MCF 10A (cell line): ENCODE results near the gene TSPAN16. TPM values are rescaled to one million over a fixed set of nuclear protein-coding genes. Genes with fewer than 3 reads are reported as not detected.
A peak's percentile ranks its signal among the peaks of the same experiment; 100 is the strongest.

Experiments
- BruUV-seq: library from RNA; stranded (reverse); fragments of 400-500 nt; replicated peaks from 2 replicates; lab custom pipeline; 2021; lab: Mats Ljungman, UMichigan
- CTCF ChIA-PET: fragments of 300-600 bp; sonication (Branson Sonifier 250); formaldehyde crosslinking; extraction: SDS; loops from one replicate; lab custom pipeline; 2021; ENCODE audit warnings: antibody characterized with exemption, inconsistent platforms; lab: Yijun Ruan, JAX
- POLR2A ChIA-PET: fragments of 300-600, 350-650 bp; sonication (Branson Sonifier 250); formaldehyde crosslinking; extraction: SDS; loops from one replicate; lab custom pipeline; 2020; ENCODE audit warnings: antibody characterized with exemption, inconsistent platforms; lab: Yijun Ruan, JAX
- DNase-seq: peaks from one replicate; pipeline ENCODE4 v3.0.0-alpha.2; 2018; ENCODE audit not compliant: unreplicated experiment
- H3K27ac Mint-ChIP-seq: one replicate; pipeline ENCODE4 v1.8.0; 2022; ENCODE audit warnings: mild to moderate bottlenecking, low read depth, mixed read lengths; ENCODE audit not compliant: unreplicated experiment
- H3K27me3 Mint-ChIP-seq: one replicate; pipeline ENCODE4 v1.8.0; 2022; ENCODE audit warnings: mixed read lengths; ENCODE audit not compliant: insufficient read depth, unreplicated experiment
- H3K36me3 Mint-ChIP-seq: one replicate; pipeline ENCODE4 v1.8.0; 2022; ENCODE audit warnings: mild to moderate bottlenecking, moderate library complexity, mixed read lengths; ENCODE audit not compliant: insufficient read depth, unreplicated experiment
- H3K4me1 Mint-ChIP-seq: one replicate; pipeline ENCODE4 v1.8.0; 2022; ENCODE audit warnings: mixed read lengths; ENCODE audit not compliant: insufficient read depth, unreplicated experiment
- H3K4me3 Mint-ChIP-seq: one replicate; pipeline ENCODE4 v1.8.0; 2022; ENCODE audit warnings: mild to moderate bottlenecking, moderate library complexity, mixed read lengths; ENCODE audit not compliant: unreplicated experiment
- H3K9me3 Mint-ChIP-seq: one replicate; pipeline ENCODE4 v1.8.0; 2022; ENCODE audit warnings: mixed read lengths; ENCODE audit not compliant: unreplicated experiment
- CTCF ChIP-seq: fragments of 200-600 bp; IDR thresholded peaks from one replicate; pipeline ENCODE4 v1.8.0; 2022; ENCODE audit warnings: antibody characterized with exemption, mild to moderate bottlenecking; ENCODE audit not compliant: unreplicated experiment
- intact Hi-C: fragments of 100-400 bp; cut with micrococcal nuclease; formaldehyde crosslinking; loops from 2 replicates; pipeline ENCODE4 v1.14.1; 2022
- total RNA-seq: library from RNA; stranded (reverse); gene quantifications from 2 replicates; pipeline ENCODE4 v1.2.3, GENCODE V29; 2022

The TSPAN16 gene
- total RNA-seq, 1 experiment from 2014 or later, result not detected

GRCh38 chr19:11342429-11342828 is 46.5 kb downstream of the TSPAN16 start:
- Mint-ChIP-seq H3K27me3 (no peaks in the 10 kb centered on the region), H3K36me3 (peaks cover 20% of the 10 kb centered on the region), H3K4me1 (peaks cover 42% of the 10 kb centered on the region), H3K9me3 (no peaks in the 10 kb centered on the region), H3K27ac (no peak overlapping the region), H3K4me3 (no peak overlapping the region)
- ChIA-PET POLR2A (interaction anchor here (0.6 to 2.4 kb wide), 3 partner anchors 18 to 98 kb away, joined by 3 to 11 read pairs (median 5); no protein-coding TSS in a partner anchor), CTCF (interaction anchor here (0.6 kb wide), 1 partner anchor 40 kb away, joined by 3 read pairs; no protein-coding TSS in a partner anchor)
- TF ChIP-seq CTCF, result no peak
- DNase-seq, result no peak
- BruUV-seq, result no TSS peak
- intact Hi-C loops, result no loop called here

GRCh38 chr19:11345122-11345803 is 49.3 kb downstream of the TSPAN16 start:
- BruUV-seq, result no TSS peak
- Mint-ChIP-seq H3K36me3 (peaks cover 11% of the 10 kb centered on the region), H3K27me3 (no peaks in the 10 kb centered on the region), H3K9me3 (no peaks in the 10 kb centered on the region), H3K27ac (peak overlapping the region; percentile 98), H3K4me1 (peaks cover 30% of the 10 kb centered on the region), H3K4me3 (peak overlapping the region; percentile 96)
- no peak for TF ChIP-seq CTCF
- ChIA-PET POLR2A (interaction anchor here (0.6 to 5.1 kb wide), 11 partner anchors 13 to 395 kb away, joined by 3 to 88 read pairs (median 6); partner anchors contain the start of genes ECSIT, LDLR, ODAD3 and PRKCSH), CTCF (interaction anchor here (0.6 to 0.9 kb wide), 2 partner anchors 20 to 252 kb away, joined by 3 to 4 read pairs; no protein-coding TSS in a partner anchor)
- peak; percentile 81 for DNase-seq
- intact Hi-C loops, result loop anchor here (2.0 kb wide), 1 partner anchor 52 kb away; no protein-coding TSS in a partner anchor

GRCh38 chr19:11346104-11346940 is 50.4 kb downstream of the TSPAN16 start, which contains the start of the genes CCDC159 and TMEM205:
TSS of gene CCDC159 (plus strand) at chr19:11346519. CDS start at chr19:11346607, 88 bp downstream.
TSS of gene TMEM205 (minus strand) at chr19:11346268. CDS start at chr19:11345619, 649 bp downstream.
- intact Hi-C loops, result loop anchor here (2.0 kb wide), 1 partner anchor 28 kb away; the partner anchor contains the start of gene SWSAP1
- Mint-ChIP-seq H3K27ac (peak within 1 kb of the TSS; percentile 98), H3K4me1 (peaks cover 30% of the 10 kb centered on the region), H3K9me3 (no peaks in the 10 kb centered on the region), H3K27me3 (no peaks in the 10 kb centered on the region), H3K36me3 (peaks cover 5% of the 10 kb centered on the region), H3K4me3 (peak within 1 kb of the TSS; percentile 96)
- peak; percentile 100 for DNase-seq
- no peak for TF ChIP-seq CTCF
- CTCF ChIA-PET, result interaction anchor here (0.6 to 1.2 kb wide), 6 partner anchors 24 to 491 kb away, joined by 3 to 6 read pairs (median 4); no protein-coding TSS in a partner anchor
- POLR2A ChIA-PET, result interaction anchor here (0.6 to 5.1 kb wide), 21 partner anchors 7 to 339 kb away, joined by 3 to 88 read pairs (median 5); partner anchors contain the start of genes KANK2, LDLR, ODAD3 and PRKCSH
- BruUV-seq, result no TSS peak
